Esophagus muscularis mucosa (tissue), 4 donors: ENCODE results near the gene MXRA7. TPM values are rescaled to one million over a fixed set of nuclear protein-coding genes. Genes with fewer than 3 reads are reported as not detected.

Experiments used
- DNase-seq: peaks from one replicate; pipeline ENCODE4 v3.0.0-alpha.2; 2017; ENCODE audit errors: extremely low spot score
- H3K27ac ChIP-seq, 4 donors: fragments of 200-600 bp; sonication (generic); replicated peaks in 1 of 4; 1 replicate in 3 of 4; 2 replicates in 1 of 4; pipeline ENCODE4 v1.5.1; 2016 to 2019; ENCODE audit warnings: mild to moderate bottlenecking in 1 of 4
- H3K27me3 ChIP-seq, 4 donors: fragments of 200-600 bp; sonication (generic); one replicate each; pipeline versions ENCODE4 v1.5.1 to v1.6.0; 2016 to 2019
- H3K36me3 ChIP-seq, 4 donors: fragments of 200-600 bp; sonication (generic); one replicate each; pipeline ENCODE4 v1.5.1; 2016 to 2019
- H3K4me1 ChIP-seq, 4 donors: fragments of 200-600 bp; sonication (generic); one replicate each; pipeline ENCODE4 v1.5.1; 2016 to 2019
- H3K4me3 ChIP-seq, 4 donors: fragments of 200-600 bp; sonication (generic); 1 replicate in 2 of 4; 2 replicates in 2 of 4; pipeline ENCODE4 v1.5.1; 2016 to 2019; ENCODE audit warnings: mild to moderate bottlenecking in 4 of 4, moderate library complexity in 1 of 4
- H3K9me3 ChIP-seq, 4 donors: fragments of 200-600 bp; sonication (generic); 1 replicate in 3 of 4; 2 replicates in 1 of 4; pipeline ENCODE4 v1.5.1; 2016 to 2019
- EP300 ChIP-seq: sonication (generic); formaldehyde crosslinking; IDR thresholded peaks from one replicate; pipeline ENCODE4 v1.6.1; 2017; ENCODE audit warnings: antibody characterized with exemption
- POLR2A ChIP-seq: fragments of 450-650 bp; IDR thresholded peaks from one replicate; pipeline ENCODE4 v1.6.1; 2017; ENCODE audit warnings: antibody characterized with exemption, moderate library complexity, mild to moderate bottlenecking, low read depth
- POLR2AphosphoS5 ChIP-seq, 2 donors: sonication (generic); formaldehyde crosslinking; IDR thresholded peaks; one replicate each; pipeline ENCODE4 v1.6.1; 2017; ENCODE audit warnings: antibody characterized with exemption in 2 of 2
- WGBS: methylation state at CpG from one replicate; pipeline ENCODE4 v1.1.5; 2018; 5-methylcytosine and 5-hydroxymethylcytosine counted together
- intact Hi-C: fragments of 100-400 bp; cut with DNase I; formaldehyde crosslinking; loops from one replicate; pipeline ENCODE4 v1.15.1; 2023
- total RNA-seq, 4 donors: library from RNA; depleted of rRNA; stranded (reverse); fragments of >200 nt; gene quantifications; one replicate each; pipeline versions ENCODE4 v1.1.0 to v1.2.1, GENCODE V29; 2016
- TF ChIP-seq, protein P1 (sequence below), 3 experiments: fragments of 200-600 bp in 2 of 3; fragments of 450-650 bp in 1 of 3; sonication (generic) in 2 of 3; IDR thresholded peaks; one replicate each; pipeline ENCODE4 v1.5.1; 2017 to 2019; ENCODE audit warnings: antibody characterized with exemption in 3 of 3, mild to moderate bottlenecking in 2 of 3, moderate library complexity in 1 of 3

MXRA7 gene, protein sequence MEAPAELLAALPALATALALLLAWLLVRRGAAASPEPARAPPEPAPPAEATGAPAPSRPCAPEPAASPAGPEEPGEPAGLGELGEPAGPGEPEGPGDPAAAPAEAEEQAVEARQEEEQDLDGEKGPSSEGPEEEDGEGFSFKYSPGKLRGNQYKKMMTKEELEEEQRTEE
- total RNA-seq = 100 to 1,000 TPM; 405 to 422 (median 411) TPM

DNA sequence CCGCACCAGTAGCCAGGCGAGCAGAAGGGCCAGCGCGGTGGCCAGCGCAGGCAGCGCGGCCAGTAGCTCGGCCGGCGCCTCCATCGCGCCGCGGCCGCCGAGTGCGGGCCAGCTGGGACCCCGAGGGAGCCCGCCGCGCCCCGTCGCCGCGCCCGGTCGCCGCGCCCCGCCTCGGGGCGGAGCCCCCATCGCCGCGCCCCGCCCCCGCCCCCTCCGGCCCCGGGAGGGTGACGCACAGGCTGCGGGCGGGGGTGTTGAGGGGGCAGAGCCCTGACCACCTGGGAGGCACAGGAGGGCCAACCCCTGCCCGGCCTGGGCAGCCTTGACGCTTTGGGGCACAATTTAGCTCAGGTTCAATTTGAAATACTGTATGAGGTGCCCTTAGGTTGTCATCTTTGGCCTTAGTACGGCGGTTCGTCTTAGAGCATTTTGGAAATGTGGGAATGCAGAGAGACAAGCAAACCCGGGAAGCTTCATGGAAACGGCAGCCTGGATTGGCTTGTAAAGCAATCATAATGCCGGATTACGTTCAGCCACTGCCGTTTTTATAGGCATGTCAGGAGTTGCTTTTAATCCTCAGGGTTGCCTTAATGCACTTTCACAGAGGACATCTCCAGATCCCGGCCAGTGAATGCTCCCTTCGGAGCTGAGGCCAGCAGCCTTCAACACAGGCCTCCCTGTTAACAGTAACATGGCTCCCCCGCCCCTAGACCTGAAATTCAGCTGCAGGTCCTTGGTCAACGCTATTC lies at the start of gene MXRA7:
MXRA7 (minus strand) TSS at position 103 of the 749 bp plus-strand sequence; CDS start at position 84, 19 bp downstream.
- Histone ChIP-seq H3K36me3 (peaks cover 7 to 32% (median 29%) of the 10 kb centered on the region in 4 donors), H3K27me3 (no peaks in the 10 kb centered on the region), H3K27ac (peak within 1 kb of the TSS; percentile 97 to 98 (median 98)), H3K9me3 (no peaks in the 10 kb centered on the region), H3K4me1 (peaks cover 62 to 89% (median 78%) of the 10 kb centered on the region in 4 donors), H3K4me3 (peak within 1 kb of the TSS; percentile 78 to 98 (median 80))
- intact Hi-C loops = loop anchor here (10.0 kb wide), 1 partner anchor 156 kb away; no protein-coding TSS in a partner anchor
- 8% methylated on average over 13 of the region's 56 CpGs for WGBS
- no peak for DNase-seq
- no peak for TF ChIP-seq POLR2A
- no peak for TF ChIP-seq EP300
- TF ChIP-seq POLR2AphosphoS5 (IDR thresholded peaks at IDR 0.05) = peak; percentile 71 to 78
- TF ChIP-seq, protein P1, sequence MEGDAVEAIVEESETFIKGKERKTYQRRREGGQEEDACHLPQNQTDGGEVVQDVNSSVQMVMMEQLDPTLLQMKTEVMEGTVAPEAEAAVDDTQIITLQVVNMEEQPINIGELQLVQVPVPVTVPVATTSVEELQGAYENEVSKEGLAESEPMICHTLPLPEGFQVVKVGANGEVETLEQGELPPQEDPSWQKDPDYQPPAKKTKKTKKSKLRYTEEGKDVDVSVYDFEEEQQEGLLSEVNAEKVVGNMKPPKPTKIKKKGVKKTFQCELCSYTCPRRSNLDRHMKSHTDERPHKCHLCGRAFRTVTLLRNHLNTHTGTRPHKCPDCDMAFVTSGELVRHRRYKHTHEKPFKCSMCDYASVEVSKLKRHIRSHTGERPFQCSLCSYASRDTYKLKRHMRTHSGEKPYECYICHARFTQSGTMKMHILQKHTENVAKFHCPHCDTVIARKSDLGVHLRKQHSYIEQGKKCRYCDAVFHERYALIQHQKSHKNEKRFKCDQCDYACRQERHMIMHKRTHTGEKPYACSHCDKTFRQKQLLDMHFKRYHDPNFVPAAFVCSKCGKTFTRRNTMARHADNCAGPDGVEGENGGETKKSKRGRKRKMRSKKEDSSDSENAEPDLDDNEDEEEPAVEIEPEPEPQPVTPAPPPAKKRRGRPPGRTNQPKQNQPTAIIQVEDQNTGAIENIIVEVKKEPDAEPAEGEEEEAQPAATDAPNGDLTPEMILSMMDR (IDR thresholded peaks at IDR 0.05) = no peak

DNA sequence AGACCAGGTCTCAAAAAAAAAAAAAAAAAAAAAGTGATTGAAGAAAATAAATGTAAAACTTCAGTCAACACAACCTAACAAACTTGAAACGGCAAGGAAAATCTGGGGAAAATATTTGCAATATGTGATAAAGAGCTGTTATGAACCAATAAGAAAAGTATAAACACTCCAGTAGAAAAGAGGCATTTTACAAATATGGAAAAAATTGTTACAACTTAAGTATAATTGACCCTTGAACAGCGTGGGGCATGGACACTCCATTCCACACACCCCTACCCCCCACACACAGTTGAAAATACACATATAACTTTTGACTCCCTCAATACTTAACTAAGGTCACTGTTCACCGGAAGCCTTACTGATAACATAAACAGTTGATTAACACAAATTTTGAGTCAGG lies 47.8 kb upstream of the MXRA7 start:
- Histone ChIP-seq H3K4me1 (no peaks in the 10 kb centered on the region), H3K27ac (no peak overlapping the region), H3K27me3 (no peaks in the 10 kb centered on the region), H3K36me3 (peaks cover 7 to 74% (median 60%) of the 10 kb centered on the region in 4 donors), H3K4me3 (no peak overlapping the region), H3K9me3 (no peaks in the 10 kb centered on the region)
- 99% methylated on average over 3 of the region's 3 CpGs for WGBS
- TF ChIP-seq EP300 = no peak
- TF ChIP-seq, protein P1 (IDR thresholded peaks at IDR 0.05) = no peak
- DNase-seq = no peak
- intact Hi-C loops = no loop called here

DNA sequence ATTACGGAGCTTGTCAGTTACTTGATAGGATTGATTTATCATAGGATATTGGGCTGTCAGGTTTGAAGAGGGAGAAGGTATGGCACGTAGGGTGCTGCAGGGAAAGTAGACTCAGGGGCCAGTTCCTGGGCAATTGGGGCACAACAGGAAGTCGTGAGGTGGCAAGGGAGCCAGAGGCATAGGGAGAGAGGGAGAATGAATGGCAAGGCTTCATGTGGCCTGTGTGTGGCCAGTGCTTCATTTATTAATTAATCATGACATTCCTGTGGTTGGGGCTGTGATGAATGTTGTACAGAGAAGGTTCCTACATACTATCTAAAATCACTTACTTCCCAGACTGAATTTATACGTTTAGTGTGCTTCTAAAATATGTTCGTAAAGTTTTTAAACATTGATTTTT lies 46.5 kb upstream of the MXRA7 start:
- no peak for DNase-seq

DNA sequence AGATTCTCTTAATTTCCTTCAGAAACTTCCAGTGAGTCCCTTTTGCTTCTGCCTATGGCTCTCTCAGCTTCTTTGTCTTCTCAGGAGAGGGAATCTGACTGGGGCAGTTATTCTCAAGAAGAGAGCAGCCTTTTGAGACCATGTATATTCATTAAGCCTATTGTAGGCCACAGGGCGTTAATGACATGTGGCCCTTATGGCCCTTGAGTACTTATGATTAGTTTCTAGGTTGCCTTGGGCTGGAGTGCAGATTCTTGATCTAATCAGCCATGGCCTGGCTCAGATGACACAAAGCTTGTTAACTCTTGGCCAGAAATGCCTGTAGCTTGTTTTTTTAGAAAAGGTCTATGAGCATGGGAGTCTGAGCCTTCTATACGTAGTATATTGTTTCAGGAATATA lies 44.5 kb upstream of the MXRA7 start:
- no peaks in the 10 kb centered on the region for H3K27me3 ChIP-seq
- H3K9me3 ChIP-seq = no peaks in the 10 kb centered on the region
- no peak for DNase-seq
- H3K27ac ChIP-seq = no peak overlapping the region
- TF ChIP-seq EP300 = no peak
- TF ChIP-seq POLR2A = no peak
- TF ChIP-seq, protein P1 (IDR thresholded peaks at IDR 0.05) = no peak
- TF ChIP-seq POLR2AphosphoS5 (IDR thresholded peaks at IDR 0.05) = no peak
- no peak overlapping the region for H3K4me3 ChIP-seq
- 95% methylated on average over 2 of the region's 2 CpGs for WGBS
- intact Hi-C loops = no loop called here
- H3K36me3 ChIP-seq = peaks cover 7 to 82% (median 51%) of the 10 kb centered on the region in 4 donors
- no peaks in the 10 kb centered on the region for H3K4me1 ChIP-seq

More for the DNA sequence above, 46.5 kb upstream of the MXRA7 start:
- Histone ChIP-seq H3K9me3 (no peaks in the 10 kb centered on the region), H3K36me3 (peaks cover 7 to 81% (median 63%) of the 10 kb centered on the region in 4 donors), H3K4me1 (no peaks in the 10 kb centered on the region), H3K27me3 (no peaks in the 10 kb centered on the region), H3K4me3 (no peak overlapping the region), H3K27ac (no peak overlapping the region)
- intact Hi-C loops = no loop called here
- TF ChIP-seq POLR2AphosphoS5 (IDR thresholded peaks at IDR 0.05) = no peak
- no peak for TF ChIP-seq EP300
- TF ChIP-seq POLR2A = no peak
- TF ChIP-seq, protein P1 (IDR thresholded peaks at IDR 0.05) = no peak
- WGBS = 92% methylated on average over 5 of the region's 5 CpGs
